ENCODE measurements around the gene PM20D2. TPM values are rescaled to one million over a fixed set of nuclear protein-coding genes. Genes with fewer than 3 reads are reported as not detected.

Gene PM20D2
- total and polyA plus RNA-seq, 2 of the 13 experiments (the other 11 are each of a cell fraction or from before 2014, with no cell fraction given): 13.3 to 26.3 TPM

GRCh38 chr6:89140347-89141156, 5.3 kb upstream of the PM20D2 start (continued):
- TF ChIP-seq HINFP (CRISPR knock-in tag; IDR thresholded peaks at IDR 0.05; ENCODE audit: low read depth) (peak; percentile 37; the same call in 1 of the 2 replicates), HMG20B (CRISPR knock-in tag; conservative IDR thresholded peaks at IDR 0.05) (peak; percentile 66; the same call in 1 of the 2 replicates), RFXAP (CRISPR knock-in tag; IDR thresholded peaks at IDR 0.05; ENCODE audit: borderline replicate concordance) (no peak), SIX1 (CRISPR knock-in tag; IDR thresholded peaks at IDR 0.05; ENCODE audit: borderline replicate concordance) (no peak; the same call in 1 of the 2 replicates), TIGD3 (CRISPR knock-in tag; IDR thresholded peaks at IDR 0.05; ENCODE audit: borderline replicate concordance) (no peak), DMAP1 (CRISPR knock-in tag; IDR thresholded peaks at IDR 0.05) (no peak), ZNF672 (CRISPR knock-in tag; IDR thresholded peaks at IDR 0.05) (no peak), NKX3-1 (CRISPR knock-in tag; IDR thresholded peaks at IDR 0.05) (no peak), ZNF670 (CRISPR knock-in tag; IDR thresholded peaks at IDR 0.05; ENCODE audit: borderline replicate concordance) (no peak), ARNT (IDR thresholded peaks at IDR 0.05) (no peak), SNAPC4 (CRISPR knock-in tag; IDR thresholded peaks at IDR 0.05) (no peak), ZNF432 (CRISPR knock-in tag; IDR thresholded peaks at IDR 0.05; ENCODE audit: borderline replicate concordance) (no peak), ZNF496 (CRISPR knock-in tag; IDR thresholded peaks at IDR 0.05; ENCODE audit: insufficient replicate concordance) (no peak), ZNF142 (CRISPR knock-in tag; IDR thresholded peaks at IDR 0.05) (no peak), ZFP37 (CRISPR knock-in tag; IDR thresholded peaks at IDR 0.05; ENCODE audit: borderline replicate concordance) (no peak)

All from HepG2 (cell line).